ENCODE results near the gene IRF2BP2.

IRF2BP2 gene

DNA sequence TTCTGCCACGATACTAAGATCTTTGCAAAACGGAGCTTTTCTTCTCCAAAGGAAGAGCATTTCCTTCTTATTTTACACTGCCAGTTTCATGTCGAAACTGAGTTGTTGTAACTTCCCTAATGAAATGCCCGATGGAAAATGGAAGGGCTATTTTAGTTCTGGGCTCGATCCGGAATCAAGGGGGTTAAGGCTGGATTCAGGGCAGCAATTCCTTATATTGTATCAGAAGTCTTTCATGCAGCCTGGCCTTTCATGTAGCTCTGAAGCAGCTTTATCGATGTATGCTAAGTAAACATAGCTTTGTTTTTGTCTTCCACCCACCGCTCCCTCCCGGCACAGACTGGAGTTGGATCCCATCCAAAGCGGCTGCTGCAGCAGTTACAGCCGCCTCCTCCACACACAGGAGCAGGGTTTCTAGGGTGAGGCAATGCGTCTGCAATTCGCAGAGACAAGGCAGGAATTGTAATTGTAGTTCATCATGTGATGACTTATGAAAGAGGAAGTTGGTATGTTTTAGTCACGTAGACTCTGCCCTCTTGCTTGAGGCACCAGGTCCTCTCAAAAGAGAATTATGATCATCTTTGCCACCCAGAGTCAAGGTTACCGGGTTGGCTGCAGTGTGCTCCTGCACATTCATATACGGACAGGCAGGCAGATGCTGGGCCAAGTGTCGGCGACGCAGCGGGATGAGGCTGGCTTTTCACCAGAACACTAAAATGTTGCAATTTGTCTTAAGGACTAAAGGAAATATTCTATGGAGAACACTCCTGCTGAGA lies 2.6 kb upstream of the IRF2BP2 start (continued):
- TF ChIP-seq ZFP41 (tag by site-specific recombination; IDR thresholded peaks at IDR 0.05; ENCODE audit: borderline replicate concordance) (no peak), ZNF629 (tag by site-specific recombination; IDR thresholded peaks at IDR 0.05) (peak; percentile 97), ZNF221 (tag by site-specific recombination; IDR thresholded peaks at IDR 0.05; ENCODE audit: borderline replicate concordance) (no peak), YY1 (tag by site-specific recombination; IDR thresholded peaks at IDR 0.05) (no peak), ZBTB21 (tag by site-specific recombination; IDR thresholded peaks at IDR 0.05) (peak; percentile 90), ZNF248 (tag by site-specific recombination; IDR thresholded peaks at IDR 0.05) (no peak), ZNF707 (tag by site-specific recombination; IDR thresholded peaks at IDR 0.05) (no peak; the same call in 1 of the 2 replicates), BCL11A (tag by site-specific recombination; IDR thresholded peaks at IDR 0.05; ENCODE audit: low read depth) (peak; percentile 76; the same call in 1 of the 2 replicates), ZNF571 (tag by site-specific recombination; IDR thresholded peaks at IDR 0.05) (no peak), ZNF121 (tag by site-specific recombination; IDR thresholded peaks at IDR 0.05) (no peak)
- TF ChIP-seq, protein P1, sequence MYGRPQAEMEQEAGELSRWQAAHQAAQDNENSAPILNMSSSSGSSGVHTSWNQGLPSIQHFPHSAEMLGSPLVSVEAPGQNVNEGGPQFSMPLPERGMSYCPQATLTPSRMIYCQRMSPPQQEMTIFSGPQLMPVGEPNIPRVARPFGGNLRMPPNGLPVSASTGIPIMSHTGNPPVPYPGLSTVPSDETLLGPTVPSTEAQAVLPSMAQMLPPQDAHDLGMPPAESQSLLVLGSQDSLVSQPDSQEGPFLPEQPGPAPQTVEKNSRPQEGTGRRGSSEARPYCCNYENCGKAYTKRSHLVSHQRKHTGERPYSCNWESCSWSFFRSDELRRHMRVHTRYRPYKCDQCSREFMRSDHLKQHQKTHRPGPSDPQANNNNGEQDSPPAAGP (tag by site-specific recombination; IDR thresholded peaks at IDR 0.05) = peak; percentile 94

DNA sequence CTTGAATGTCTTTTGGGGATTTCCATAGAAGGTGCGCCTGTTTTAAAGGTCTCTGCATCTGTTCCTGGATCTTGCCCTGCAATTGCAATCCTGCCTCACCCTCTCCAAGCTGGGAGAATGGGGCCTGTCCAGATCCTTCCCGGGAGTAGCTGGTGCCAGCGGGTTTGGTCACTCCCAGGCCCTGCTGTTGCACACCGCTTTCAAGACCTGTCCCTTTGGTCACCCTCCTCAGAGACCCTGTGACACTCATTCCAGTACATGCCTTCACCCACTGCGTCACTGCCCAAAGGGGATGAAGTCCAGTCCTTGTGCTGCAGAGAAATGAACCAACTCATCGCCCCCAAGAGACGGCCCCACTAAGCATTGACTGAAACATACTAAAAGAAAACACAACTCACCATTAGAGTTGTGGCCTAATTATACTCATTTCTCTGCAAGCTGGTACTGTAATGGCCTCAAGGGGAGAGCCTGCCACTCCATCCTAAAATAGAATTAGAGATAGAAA lies 1.9 kb upstream of the IRF2BP2 start:
- Histone ChIP-seq H3K9me3 (ENCODE audit: control insufficient read depth, insufficient read depth, low read depth, low read length) (no peaks in the 10 kb centered on the region), H3K27ac (ENCODE audit: extremely low read depth, low read depth, low read length) (peak overlapping the region; percentile 96), H3K4me1 (ENCODE audit: control insufficient read depth, insufficient read depth, low read length) (peaks cover 25% of the 10 kb centered on the region), H3K4me3 (ENCODE audit: low read depth, low read length) (no peak overlapping the region), H3K36me3 (ENCODE audit: control insufficient read depth in 2 of 2, insufficient read depth in 1 of 2, low read length in 2 of 2) (peaks cover under 1 to 17% of the 10 kb centered on the region in 2 experiments)
- ChIA-PET POLR2A (interaction anchor here (0.6 to 6.7 kb wide), 40 partner anchors 8 to 471 kb away, joined by 3 to 135 read pairs (median 4); partner anchors contain the start of gene COA6), CTCF (interaction anchor here (0.6 to 3.9 kb wide), 19 partner anchors 10 to 482 kb away, joined by 3 to 34 read pairs (median 4); no protein-coding TSS in a partner anchor)
- TF ChIP-seq ZNF785 (tag by site-specific recombination; IDR thresholded peaks at IDR 0.05) (no peak), ZNF341 (tag by site-specific recombination; IDR thresholded peaks at IDR 0.05; ENCODE audit: low read depth) (no peak), ZNF16 (tag by site-specific recombination; IDR thresholded peaks at IDR 0.05; ENCODE audit: low read depth) (no peak), IKZF3 (tag by site-specific recombination; IDR thresholded peaks at IDR 0.05) (no peak), ZNF521 (tag by site-specific recombination; IDR thresholded peaks at IDR 0.05) (no peak), ZNF423 (tag by site-specific recombination; IDR thresholded peaks at IDR 0.05) (no peak), SP2 (tag by site-specific recombination; IDR thresholded peaks at IDR 0.05) (no peak), ZFP3 (tag by site-specific recombination; IDR thresholded peaks at IDR 0.05; ENCODE audit: low read depth) (no peak)
- TF ChIP-seq, protein P2, sequence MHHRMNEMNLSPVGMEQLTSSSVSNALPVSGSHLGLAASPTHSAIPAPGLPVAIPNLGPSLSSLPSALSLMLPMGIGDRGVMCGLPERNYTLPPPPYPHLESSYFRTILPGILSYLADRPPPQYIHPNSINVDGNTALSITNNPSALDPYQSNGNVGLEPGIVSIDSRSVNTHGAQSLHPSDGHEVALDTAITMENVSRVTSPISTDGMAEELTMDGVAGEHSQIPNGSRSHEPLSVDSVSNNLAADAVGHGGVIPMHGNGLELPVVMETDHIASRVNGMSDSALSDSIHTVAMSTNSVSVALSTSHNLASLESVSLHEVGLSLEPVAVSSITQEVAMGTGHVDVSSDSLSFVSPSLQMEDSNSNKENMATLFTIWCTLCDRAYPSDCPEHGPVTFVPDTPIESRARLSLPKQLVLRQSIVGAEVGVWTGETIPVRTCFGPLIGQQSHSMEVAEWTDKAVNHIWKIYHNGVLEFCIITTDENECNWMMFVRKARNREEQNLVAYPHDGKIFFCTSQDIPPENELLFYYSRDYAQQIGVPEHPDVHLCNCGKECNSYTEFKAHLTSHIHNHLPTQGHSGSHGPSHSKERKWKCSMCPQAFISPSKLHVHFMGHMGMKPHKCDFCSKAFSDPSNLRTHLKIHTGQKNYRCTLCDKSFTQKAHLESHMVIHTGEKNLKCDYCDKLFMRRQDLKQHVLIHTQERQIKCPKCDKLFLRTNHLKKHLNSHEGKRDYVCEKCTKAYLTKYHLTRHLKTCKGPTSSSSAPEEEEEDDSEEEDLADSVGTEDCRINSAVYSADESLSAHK (tag by site-specific recombination; IDR thresholded peaks at IDR 0.05) = no peak
- TF ChIP-seq, protein P3, sequence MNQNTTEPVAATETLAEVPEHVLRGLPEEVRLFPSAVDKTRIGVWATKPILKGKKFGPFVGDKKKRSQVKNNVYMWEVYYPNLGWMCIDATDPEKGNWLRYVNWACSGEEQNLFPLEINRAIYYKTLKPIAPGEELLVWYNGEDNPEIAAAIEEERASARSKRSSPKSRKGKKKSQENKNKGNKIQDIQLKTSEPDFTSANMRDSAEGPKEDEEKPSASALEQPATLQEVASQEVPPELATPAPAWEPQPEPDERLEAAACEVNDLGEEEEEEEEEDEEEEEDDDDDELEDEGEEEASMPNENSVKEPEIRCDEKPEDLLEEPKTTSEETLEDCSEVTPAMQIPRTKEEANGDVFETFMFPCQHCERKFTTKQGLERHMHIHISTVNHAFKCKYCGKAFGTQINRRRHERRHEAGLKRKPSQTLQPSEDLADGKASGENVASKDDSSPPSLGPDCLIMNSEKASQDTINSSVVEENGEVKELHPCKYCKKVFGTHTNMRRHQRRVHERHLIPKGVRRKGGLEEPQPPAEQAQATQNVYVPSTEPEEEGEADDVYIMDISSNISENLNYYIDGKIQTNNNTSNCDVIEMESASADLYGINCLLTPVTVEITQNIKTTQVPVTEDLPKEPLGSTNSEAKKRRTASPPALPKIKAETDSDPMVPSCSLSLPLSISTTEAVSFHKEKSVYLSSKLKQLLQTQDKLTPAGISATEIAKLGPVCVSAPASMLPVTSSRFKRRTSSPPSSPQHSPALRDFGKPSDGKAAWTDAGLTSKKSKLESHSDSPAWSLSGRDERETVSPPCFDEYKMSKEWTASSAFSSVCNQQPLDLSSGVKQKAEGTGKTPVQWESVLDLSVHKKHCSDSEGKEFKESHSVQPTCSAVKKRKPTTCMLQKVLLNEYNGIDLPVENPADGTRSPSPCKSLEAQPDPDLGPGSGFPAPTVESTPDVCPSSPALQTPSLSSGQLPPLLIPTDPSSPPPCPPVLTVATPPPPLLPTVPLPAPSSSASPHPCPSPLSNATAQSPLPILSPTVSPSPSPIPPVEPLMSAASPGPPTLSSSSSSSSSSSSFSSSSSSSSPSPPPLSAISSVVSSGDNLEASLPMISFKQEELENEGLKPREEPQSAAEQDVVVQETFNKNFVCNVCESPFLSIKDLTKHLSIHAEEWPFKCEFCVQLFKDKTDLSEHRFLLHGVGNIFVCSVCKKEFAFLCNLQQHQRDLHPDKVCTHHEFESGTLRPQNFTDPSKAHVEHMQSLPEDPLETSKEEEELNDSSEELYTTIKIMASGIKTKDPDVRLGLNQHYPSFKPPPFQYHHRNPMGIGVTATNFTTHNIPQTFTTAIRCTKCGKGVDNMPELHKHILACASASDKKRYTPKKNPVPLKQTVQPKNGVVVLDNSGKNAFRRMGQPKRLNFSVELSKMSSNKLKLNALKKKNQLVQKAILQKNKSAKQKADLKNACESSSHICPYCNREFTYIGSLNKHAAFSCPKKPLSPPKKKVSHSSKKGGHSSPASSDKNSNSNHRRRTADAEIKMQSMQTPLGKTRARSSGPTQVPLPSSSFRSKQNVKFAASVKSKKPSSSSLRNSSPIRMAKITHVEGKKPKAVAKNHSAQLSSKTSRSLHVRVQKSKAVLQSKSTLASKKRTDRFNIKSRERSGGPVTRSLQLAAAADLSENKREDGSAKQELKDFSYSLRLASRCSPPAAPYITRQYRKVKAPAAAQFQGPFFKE (tag by site-specific recombination; IDR thresholded peaks at IDR 0.05; ENCODE audit: borderline replicate concordance) = 0 out of 2 replicates have a peak, but pooled peaks have one; percentile 77

Measured in HEK293 (cell line).